NOMO-1 treated with DMSO at 0.1 percent for 48 hours (cell line): ENCODE measurements around the gene BZW1.

ENCODE experiments used
- DNase-seq: peaks from one replicate; lab custom pipeline; 2025; ENCODE audit not compliant: unreplicated experiment; lab: John Stamatoyannopoulos, UW

Gene BZW1

DNA sequence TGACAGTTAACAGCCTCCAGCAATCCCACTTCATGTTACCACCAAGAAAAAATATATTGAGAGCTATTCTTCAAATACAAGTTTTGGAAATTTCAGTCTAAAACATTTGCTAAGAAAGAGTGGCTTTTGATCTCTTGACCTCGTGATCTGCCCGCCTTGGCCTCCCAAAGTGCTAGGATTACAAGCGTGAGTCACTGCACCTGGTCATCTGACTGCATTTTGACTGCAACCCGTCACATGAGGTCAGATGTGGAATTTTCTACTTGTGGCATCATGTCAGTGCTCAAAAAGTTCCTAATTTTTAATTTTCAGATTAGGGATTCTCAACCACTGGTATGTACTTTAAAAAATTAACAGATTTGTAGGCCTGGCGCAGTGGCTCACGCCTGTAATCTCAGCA lies 61.9 kb downstream of the BZW1 start:
- no peak for DNase-seq
